Measurements from ENCODE around the gene PDE4A. TPM values are rescaled to one million over a fixed set of nuclear protein-coding genes. Genes with fewer than 3 reads are reported as not detected.

Gene PDE4A
- total RNA-seq, 3 donors from 2014 or later (not counting 1 experiment from before 2014, with no cell fraction given): 34.2 to 46.2 (median 44.9) TPM

DNA sequence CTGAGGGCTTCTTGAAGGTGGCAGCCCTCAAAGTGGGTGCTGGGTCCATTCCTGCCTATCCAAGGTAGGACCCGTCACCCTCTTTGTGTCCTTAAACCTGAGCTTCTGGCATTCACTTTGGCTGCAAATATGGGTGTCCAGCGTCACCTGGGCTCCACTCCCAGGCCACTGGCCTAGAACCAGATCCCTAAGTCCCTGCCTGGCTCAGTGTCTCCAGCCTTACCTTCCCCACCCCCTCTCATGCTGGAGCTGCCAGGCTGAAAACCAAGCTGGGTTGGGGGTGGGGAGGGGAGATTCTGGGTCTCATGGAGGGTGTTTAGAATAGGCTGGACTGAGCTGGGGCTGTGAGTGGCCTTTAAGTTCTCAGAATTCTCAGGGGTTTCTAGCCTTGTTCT is 12.4 kb downstream of the PDE4A start:
- Mint-ChIP-seq H3K9me3 (peaks cover 2 to 3% of the 10 kb centered on the region in 2 donors), H3K4me1 (peaks cover 49 to 60% of the 10 kb centered on the region in 2 donors), H3K27ac (peak overlapping the region; percentile 95 to 96), H3K36me3 (peaks cover 7% of the 10 kb centered on the region), H3K4me3 (peak overlapping the region; percentile 78), H3K27me3 (ENCODE audit: low read depth in 2 of 2) (peaks cover 3 to 7% of the 10 kb centered on the region in 2 donors)
- Histone ChIP-seq H3K36me3 (ENCODE audit: control insufficient read depth, insufficient read depth, low read length) (no peaks in the 10 kb centered on the region), H3K27ac (ENCODE audit: low read length) (peak overlapping the region; percentile 94), H3K4me1 (ENCODE audit: control insufficient read depth, insufficient read depth, low read length) (peaks cover 50% of the 10 kb centered on the region), H3K4me3 (ENCODE audit: low read length) (peak overlapping the region; percentile 25), H3K9me3 (ENCODE audit: control insufficient read depth, insufficient read depth, low read length) (no peaks in the 10 kb centered on the region), H3K27me3 (ENCODE audit: control insufficient read depth, insufficient read depth, low read length) (no peaks in the 10 kb centered on the region)
- 95% methylated on average over 2 of the region's 2 CpGs for WGBS (ENCODE audit: insufficient coverage)
- intact Hi-C loops (cut with micrococcal nuclease): loop anchor here (5.0 to 10.0 kb wide), 2 partner anchors 48 to 135 kb away; partner anchors contain the start of genes CDKN2D, KRI1 and TYK2
- TF ChIP-seq, protein P1, sequence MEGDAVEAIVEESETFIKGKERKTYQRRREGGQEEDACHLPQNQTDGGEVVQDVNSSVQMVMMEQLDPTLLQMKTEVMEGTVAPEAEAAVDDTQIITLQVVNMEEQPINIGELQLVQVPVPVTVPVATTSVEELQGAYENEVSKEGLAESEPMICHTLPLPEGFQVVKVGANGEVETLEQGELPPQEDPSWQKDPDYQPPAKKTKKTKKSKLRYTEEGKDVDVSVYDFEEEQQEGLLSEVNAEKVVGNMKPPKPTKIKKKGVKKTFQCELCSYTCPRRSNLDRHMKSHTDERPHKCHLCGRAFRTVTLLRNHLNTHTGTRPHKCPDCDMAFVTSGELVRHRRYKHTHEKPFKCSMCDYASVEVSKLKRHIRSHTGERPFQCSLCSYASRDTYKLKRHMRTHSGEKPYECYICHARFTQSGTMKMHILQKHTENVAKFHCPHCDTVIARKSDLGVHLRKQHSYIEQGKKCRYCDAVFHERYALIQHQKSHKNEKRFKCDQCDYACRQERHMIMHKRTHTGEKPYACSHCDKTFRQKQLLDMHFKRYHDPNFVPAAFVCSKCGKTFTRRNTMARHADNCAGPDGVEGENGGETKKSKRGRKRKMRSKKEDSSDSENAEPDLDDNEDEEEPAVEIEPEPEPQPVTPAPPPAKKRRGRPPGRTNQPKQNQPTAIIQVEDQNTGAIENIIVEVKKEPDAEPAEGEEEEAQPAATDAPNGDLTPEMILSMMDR (IDR thresholded peaks at IDR 0.05): no peak
- ATAC-seq (no peak), DNase-seq (no peak)

DNA sequence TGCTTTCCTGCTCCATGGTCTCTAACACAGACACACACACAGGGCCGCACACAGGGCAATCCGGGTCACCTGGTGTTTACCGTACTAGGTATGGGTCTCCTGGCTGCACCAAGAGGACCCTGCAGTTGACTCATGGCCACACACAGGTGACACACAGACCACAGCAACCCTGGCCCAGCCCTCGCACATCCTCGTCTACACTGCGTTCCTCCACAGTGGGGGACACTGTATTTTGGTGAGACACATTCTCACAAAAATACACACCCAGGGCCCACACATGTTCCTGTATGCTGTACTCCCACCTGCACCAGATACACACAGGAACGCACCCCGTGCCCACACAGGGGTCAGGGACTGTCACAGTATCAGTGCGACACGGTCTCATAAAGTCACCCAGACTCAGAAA is 12.8 kb downstream of the PDE4A start:
- intact Hi-C loops (cut with micrococcal nuclease): loop anchor here (5.0 to 10.0 kb wide), 2 partner anchors 48 to 134 kb away; partner anchors contain the start of genes CDKN2D, KRI1 and TYK2
- TF ChIP-seq, protein P1 (IDR thresholded peaks at IDR 0.05): no peak
- Histone ChIP-seq H3K4me1 (ENCODE audit: control insufficient read depth, insufficient read depth, low read length) (peaks cover 46% of the 10 kb centered on the region), H3K27me3 (ENCODE audit: control insufficient read depth, insufficient read depth, low read length) (no peaks in the 10 kb centered on the region), H3K9me3 (ENCODE audit: control insufficient read depth, insufficient read depth, low read length) (no peaks in the 10 kb centered on the region), H3K36me3 (ENCODE audit: control insufficient read depth, insufficient read depth, low read length) (no peaks in the 10 kb centered on the region), H3K4me3 (ENCODE audit: low read length) (no peak overlapping the region), H3K27ac (ENCODE audit: low read length) (peak overlapping the region; percentile 94)
- DNase-seq (no peak), ATAC-seq (no peak)
- 80% methylated on average over 10 of the region's 10 CpGs for WGBS (ENCODE audit: insufficient coverage)
- peaks cover 3% of the 10 kb centered on the region for H3K36me3 Mint-ChIP-seq
- peaks cover under 1 to 2% of the 10 kb centered on the region in 2 donors for H3K9me3 Mint-ChIP-seq
- H3K4me1 Mint-ChIP-seq: peaks cover 45 to 56% of the 10 kb centered on the region in 2 donors
- H3K27me3 Mint-ChIP-seq (ENCODE audit: low read depth in 2 of 2): peaks cover 2 to 3% of the 10 kb centered on the region in 2 donors
- H3K27ac Mint-ChIP-seq: peak overlapping the region; percentile 95 to 96
- H3K4me3 Mint-ChIP-seq: peak overlapping the region; percentile 78

DNA sequence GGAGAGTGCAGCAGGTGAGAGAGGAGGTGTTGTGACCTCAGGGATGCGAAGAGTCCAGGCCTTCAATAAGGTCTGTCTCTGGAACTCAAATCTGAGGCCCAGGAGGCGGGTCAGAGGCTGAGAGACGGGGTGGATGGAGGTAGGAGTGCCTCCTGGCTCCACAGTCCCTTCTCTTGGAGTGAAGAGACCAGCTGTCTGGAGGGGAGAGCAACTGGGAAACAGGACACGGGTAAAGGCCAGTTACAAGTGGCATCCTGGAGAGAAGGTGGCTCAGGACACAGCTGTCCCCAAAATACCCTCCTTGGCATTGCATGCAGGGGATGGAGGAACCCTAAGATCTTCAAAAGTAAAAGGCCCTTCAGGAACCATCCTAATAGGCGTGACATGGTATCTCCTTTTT is 19.2 kb downstream of the PDE4A start:
- no peaks in the 10 kb centered on the region for H3K27me3 ChIP-seq (ENCODE audit: control insufficient read depth, insufficient read depth, low read length)
- peaks cover 2% of the 10 kb centered on the region for H3K36me3 ChIP-seq (ENCODE audit: control insufficient read depth, insufficient read depth, low read length)
- Mint-ChIP-seq H3K9me3 (no peaks in the 10 kb centered on the region), H3K27me3 (ENCODE audit: low read depth in 2 of 2) (no peaks in the 10 kb centered on the region), H3K4me1 (peaks cover 0 to 4% of the 10 kb centered on the region in 2 donors), H3K27ac (no peak overlapping the region), H3K36me3 (no peaks in the 10 kb centered on the region), H3K4me3 (no peak overlapping the region)
- ATAC-seq (no peak), DNase-seq (no peak)
- H3K4me1 ChIP-seq (ENCODE audit: control insufficient read depth, insufficient read depth, low read length): no peaks in the 10 kb centered on the region
- no peaks in the 10 kb centered on the region for H3K9me3 ChIP-seq (ENCODE audit: control insufficient read depth, insufficient read depth, low read length)
- intact Hi-C loops (cut with micrococcal nuclease): loop anchor here (5.0 to 10.0 kb wide), 2 partner anchors 55 to 167 kb away; partner anchors contain the start of genes ICAM1 and TYK2
- WGBS (ENCODE audit: insufficient coverage): 94% methylated on average over 5 of the region's 5 CpGs
- TF ChIP-seq, protein P1 (IDR thresholded peaks at IDR 0.05): no peak
- no peak overlapping the region for H3K27ac ChIP-seq (ENCODE audit: low read length)
- H3K4me3 ChIP-seq (ENCODE audit: low read length): no peak overlapping the region

DNA sequence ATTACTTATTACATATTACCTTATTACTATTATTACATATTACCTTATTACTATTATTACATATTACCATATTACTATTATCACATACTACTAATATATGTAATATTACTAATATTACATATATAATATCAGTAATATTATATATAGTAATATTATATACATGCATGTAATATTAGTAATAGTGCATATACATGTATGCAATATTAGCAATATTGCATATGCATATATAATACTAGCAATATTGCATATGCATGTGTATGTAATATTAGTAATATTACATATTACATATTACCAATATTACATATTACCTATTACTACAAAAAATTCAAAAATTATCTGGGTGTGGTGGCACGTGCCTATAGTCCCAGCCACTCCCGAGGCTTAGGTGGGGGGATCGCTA is 22.4 kb downstream of the PDE4A start:
- no peaks in the 10 kb centered on the region for H3K4me1 ChIP-seq (ENCODE audit: control insufficient read depth, insufficient read depth, low read length)
- WGBS (ENCODE audit: insufficient coverage): 97% methylated on average over 3 of the region's 3 CpGs
- H3K9me3 ChIP-seq (ENCODE audit: control insufficient read depth, insufficient read depth, low read length): no peaks in the 10 kb centered on the region
- intact Hi-C loops (cut with micrococcal nuclease): no loop called here
- Mint-ChIP-seq H3K36me3 (no peaks in the 10 kb centered on the region), H3K4me1 (peaks cover 0 to 6% of the 10 kb centered on the region in 2 donors), H3K4me3 (no peak overlapping the region), H3K27me3 (ENCODE audit: low read depth in 2 of 2) (no peaks in the 10 kb centered on the region), H3K9me3 (no peaks in the 10 kb centered on the region), H3K27ac (no peak overlapping the region)
- no peaks in the 10 kb centered on the region for H3K27me3 ChIP-seq (ENCODE audit: control insufficient read depth, insufficient read depth, low read length)
- TF ChIP-seq, protein P1 (IDR thresholded peaks at IDR 0.05): no peak
- no peak overlapping the region for H3K27ac ChIP-seq (ENCODE audit: low read length)
- H3K4me3 ChIP-seq (ENCODE audit: low read length): no peak overlapping the region
- no peak for DNase-seq
- no peak for ATAC-seq
- peaks cover 5% of the 10 kb centered on the region for H3K36me3 ChIP-seq (ENCODE audit: control insufficient read depth, insufficient read depth, low read length)
